Measurements from ENCODE around the gene GAS2L1. TPM values are rescaled to one million over a fixed set of nuclear protein-coding genes. Genes with fewer than 3 reads are reported as not detected.

Gene GAS2L1
- polyA plus RNA-seq, 1 donor from 2014 or later, result 0.77 TPM

GRCh38 chr22:29284196-29284595, 22.3 kb upstream of the GAS2L1 start:
- Histone ChIP-seq H3K4me2 (ENCODE audit: low read length) (no peak overlapping the region), H3K36me3 (ENCODE audit: insufficient read depth, low read length) (peaks cover 13% of the 10 kb centered on the region), H3K27me3 (ENCODE audit: insufficient read depth, low read depth, low read length) (no peaks in the 10 kb centered on the region), H3K4me3 (ENCODE audit: low read length) (no peak overlapping the region), H3K27ac (ENCODE audit: low read length) (no peak overlapping the region), H3K9me2 (ENCODE audit: insufficient read depth, low read length) (no peaks in the 10 kb centered on the region), H3K79me2 (replicated peaks; ENCODE audit: insufficient read depth, low read length) (peaks cover 26% of the 10 kb centered on the region), H2AFZ (ENCODE audit: low read depth, low read length) (no peak overlapping the region), H3K9me3 (ENCODE audit: low read length) (no peaks in the 10 kb centered on the region), H3K9ac (ENCODE audit: low read length) (no peak overlapping the region), H3F3A (ENCODE audit: insufficient read depth, low read length, poor library complexity, severe bottlenecking) (no peaks in the 10 kb centered on the region), H4K20me1 (ENCODE audit: insufficient read depth) (peaks cover 4% of the 10 kb centered on the region)
- TF ChIP-seq RAD21 (conservative IDR thresholded peaks at IDR 0.05), result no peak
- no peak for TF ChIP-seq CTCF (IDR thresholded peaks at IDR 0.05; ENCODE audit: poor library complexity, severe bottlenecking)
- no peak for TF ChIP-seq POLR2AphosphoS5 (IDR thresholded peaks at IDR 0.05)
- TF ChIP-seq TAF1 (IDR thresholded peaks at IDR 0.05; ENCODE audit: low read depth), result no peak
- no peak for TF ChIP-seq EZH2 (IDR thresholded peaks at IDR 0.05; ENCODE audit: borderline replicate concordance, insufficient read depth, low read length, poor library complexity, severe bottlenecking)

GRCh38 chr22:29288837-29289236, 17.6 kb upstream of the GAS2L1 start:
- H3K9me2 ChIP-seq (ENCODE audit: insufficient read depth, low read length), result no peaks in the 10 kb centered on the region
- H3K9me3 ChIP-seq (ENCODE audit: low read length), result no peaks in the 10 kb centered on the region
- peaks cover 5% of the 10 kb centered on the region for H4K20me1 ChIP-seq (ENCODE audit: insufficient read depth)
- no peaks in the 10 kb centered on the region for H3K27me3 ChIP-seq (ENCODE audit: insufficient read depth, low read depth, low read length)
- H3K9ac ChIP-seq (ENCODE audit: low read length), result no peak overlapping the region
- H3K27ac ChIP-seq (ENCODE audit: low read length), result no peak overlapping the region
- H3K79me2 ChIP-seq (replicated peaks; ENCODE audit: insufficient read depth, low read length), result peaks cover 19% of the 10 kb centered on the region
- H3K4me2 ChIP-seq (ENCODE audit: low read length), result no peak overlapping the region
- H2AFZ ChIP-seq (ENCODE audit: low read depth, low read length), result no peak overlapping the region
- no peak for TF ChIP-seq MXI1 (conservative IDR thresholded peaks at IDR 0.05; ENCODE audit: poor library complexity, severe bottlenecking)
- TF ChIP-seq RAD21 (conservative IDR thresholded peaks at IDR 0.05), result no peak
- no peak for TF ChIP-seq SMC3 (conservative IDR thresholded peaks at IDR 0.05; ENCODE audit: poor library complexity)
- no peak for TF ChIP-seq POLR2AphosphoS5 (IDR thresholded peaks at IDR 0.05)
- TF ChIP-seq EP300 (conservative IDR thresholded peaks at IDR 0.05; ENCODE audit: poor library complexity, severe bottlenecking), result no peak
- TF ChIP-seq REST (IDR thresholded peaks at IDR 0.05; ENCODE audit: borderline replicate concordance), result no peak
- no peak for TF ChIP-seq CTCF (IDR thresholded peaks at IDR 0.05; ENCODE audit: poor library complexity, severe bottlenecking)
- no peak for TF ChIP-seq TAF1 (IDR thresholded peaks at IDR 0.05; ENCODE audit: low read depth)
- TF ChIP-seq EZH2 (IDR thresholded peaks at IDR 0.05; ENCODE audit: borderline replicate concordance, insufficient read depth, low read length, poor library complexity, severe bottlenecking), result no peak
- no peak overlapping the region for H3K4me3 ChIP-seq (ENCODE audit: low read length)
- no peaks in the 10 kb centered on the region for H3F3A ChIP-seq (ENCODE audit: insufficient read depth, low read length, poor library complexity, severe bottlenecking)
- H3K36me3 ChIP-seq (ENCODE audit: insufficient read depth, low read length), result peaks cover 14% of the 10 kb centered on the region
